ENCODE data around the gene CTNS.
A peak's percentile ranks its signal among the peaks of the same experiment; 100 is the strongest.

The CTNS gene
- long read RNA-seq, donor 1, partial matches to known transcripts = 36 of 39 reads
- long read RNA-seq, donor 1, other reads (novel, unspliced or antisense) = 0 of 39 reads
- long read RNA-seq, donor 2, transcript CTNS-201 (12 exons, 2,866 nt) = major isoform, 6 of 6 reads
- long read RNA-seq, donor 2, partial matches to known transcripts = 0 of 6 reads
- long read RNA-seq, donor 2, other reads (novel, unspliced or antisense) = 0 of 6 reads
- long read RNA-seq, donor 3, partial matches to known transcripts = 0 of 27 reads
- long read RNA-seq, donor 3, other reads (novel, unspliced or antisense) = 24 of 27 reads
- long read RNA-seq, donor 4, transcript CTNS-201 (12 exons, 2,866 nt) = major isoform, 5 of 5 reads
- long read RNA-seq, donor 4, partial matches to known transcripts = 0 of 5 reads
- long read RNA-seq, donor 4, other reads (novel, unspliced or antisense) = 0 of 5 reads
- long read RNA-seq, donor 5, partial matches to known transcripts = 0 of 3 reads
- long read RNA-seq, donor 5, other reads (novel, unspliced or antisense) = 0 of 3 reads
- long read RNA-seq, donor 6, partial matches to known transcripts = 21 of 69 reads
- long read RNA-seq, donor 6, other reads (novel, unspliced or antisense) = 44 of 69 reads
- long read RNA-seq, donor 7 = 0 reads
- long read RNA-seq, donor 8, transcript CTNS-201 (12 exons, 2,866 nt) = major isoform, 6 of 46 reads
- long read RNA-seq, donor 8, partial matches to known transcripts = 0 of 46 reads
- long read RNA-seq, donor 8, other reads (novel, unspliced or antisense) = 39 of 46 reads

DNA sequence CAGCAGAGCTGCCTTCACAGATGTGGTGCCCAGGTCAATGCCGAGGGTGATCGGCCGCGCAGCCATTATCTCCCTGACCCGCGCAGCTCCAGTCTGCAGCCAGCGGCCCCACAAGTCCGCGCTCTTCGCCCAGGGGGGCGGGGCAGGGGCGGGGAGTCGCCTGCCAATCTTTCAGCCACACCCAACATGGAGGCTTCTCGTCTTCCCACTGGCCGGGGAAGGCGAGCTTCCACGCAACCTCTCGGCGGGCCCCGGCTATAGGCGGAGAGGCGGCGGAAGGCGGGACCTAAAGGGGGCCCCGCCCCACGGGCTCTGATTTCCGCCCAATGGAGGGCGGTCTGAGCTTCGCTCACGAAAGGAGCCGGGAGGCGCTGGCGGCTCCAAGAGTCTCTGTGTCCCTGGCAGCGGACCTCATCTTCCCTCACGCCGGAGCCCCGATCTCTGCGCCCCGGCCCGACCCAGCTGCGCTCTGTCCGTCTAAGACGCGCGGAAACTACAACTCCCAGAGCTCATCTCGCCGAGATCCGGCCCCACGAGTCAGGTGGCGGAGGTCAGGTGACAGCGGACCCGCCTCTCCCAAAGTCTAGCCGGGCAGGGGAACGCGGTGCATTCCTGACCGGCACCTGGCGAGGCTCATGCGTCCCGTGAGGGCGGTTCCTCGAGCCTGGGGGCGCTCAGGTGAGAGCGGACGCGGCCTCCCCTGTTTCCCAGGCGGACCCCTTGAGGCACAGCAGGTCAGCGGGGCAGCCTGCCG, at the start of gene CTNS, which contains the start of gene SHPK:
Gene CTNS (plus strand): TSS at position 607 of the 754 bp plus-strand sequence. CDS start 3,447 bp downstream, outside the sequence.
Gene SHPK (minus strand): TSS at position 97 of the 754 bp plus-strand sequence. CDS start 31 bp downstream, at position 66.
- peak; percentile 99 for DNase-seq

DNA sequence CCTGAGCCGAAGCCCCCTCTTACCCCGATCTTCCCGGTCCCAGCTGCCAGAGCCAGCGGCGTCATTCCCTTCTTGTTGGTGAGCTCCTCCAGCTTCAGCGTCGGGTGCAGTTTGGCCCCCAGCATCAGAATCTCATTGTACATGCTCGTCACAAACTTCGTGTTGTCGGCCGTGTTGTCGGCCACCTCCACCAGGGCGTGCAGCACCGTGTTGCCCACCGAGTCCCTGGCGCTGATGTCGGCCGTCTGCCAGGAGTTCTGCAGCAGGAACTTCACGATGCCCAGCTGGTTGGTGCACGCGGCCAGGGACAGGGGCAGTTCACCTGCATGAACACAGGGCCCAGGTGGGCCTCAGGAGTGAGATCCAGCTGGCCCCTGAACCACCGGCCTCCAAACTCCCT, 46.8 kb upstream of the CTNS start:
- DNase-seq = no peak

DNA sequence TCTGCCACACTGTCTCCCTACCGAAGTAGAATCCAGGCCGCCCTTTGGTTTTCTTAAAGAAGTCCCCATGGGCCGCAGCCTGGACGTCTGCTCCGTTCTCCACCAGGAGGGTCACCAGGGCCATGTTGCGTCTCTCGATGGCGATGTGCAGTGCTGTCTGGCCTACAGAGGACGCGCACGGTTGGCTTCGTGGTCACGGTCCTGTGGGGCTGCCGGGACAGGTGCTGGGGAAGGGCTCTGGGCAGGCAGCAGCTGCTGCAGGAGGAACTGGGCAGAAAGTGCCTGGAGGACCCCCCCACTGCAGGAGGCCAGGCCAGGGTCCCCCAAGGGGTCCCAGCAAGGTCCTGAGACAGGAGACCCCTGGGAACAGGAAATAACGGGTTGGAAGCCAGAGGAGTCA, 46.3 kb upstream of the CTNS start:
- DNase-seq = no peak

DNA sequence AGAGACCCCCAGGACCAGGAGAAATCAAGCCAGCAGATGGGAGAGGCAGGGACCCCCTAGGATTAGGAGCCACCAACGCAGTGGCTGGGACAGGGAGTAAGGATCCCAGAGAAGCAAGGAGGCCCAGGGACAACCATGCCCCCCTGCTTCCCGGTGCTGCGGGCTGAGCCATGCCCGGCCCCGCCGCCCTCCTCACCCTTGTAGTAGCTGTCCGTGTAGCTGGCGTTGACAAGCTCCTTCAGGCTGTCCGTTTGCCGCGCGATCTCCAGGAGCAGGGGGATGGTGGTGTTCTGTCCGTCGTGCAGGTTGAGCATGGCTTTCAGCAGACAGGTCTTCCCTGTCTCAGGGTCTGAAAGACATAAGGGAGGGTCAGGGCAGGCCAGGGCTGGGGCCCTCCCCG, 45.8 kb upstream of the CTNS start:
- no peak for DNase-seq

DNA sequence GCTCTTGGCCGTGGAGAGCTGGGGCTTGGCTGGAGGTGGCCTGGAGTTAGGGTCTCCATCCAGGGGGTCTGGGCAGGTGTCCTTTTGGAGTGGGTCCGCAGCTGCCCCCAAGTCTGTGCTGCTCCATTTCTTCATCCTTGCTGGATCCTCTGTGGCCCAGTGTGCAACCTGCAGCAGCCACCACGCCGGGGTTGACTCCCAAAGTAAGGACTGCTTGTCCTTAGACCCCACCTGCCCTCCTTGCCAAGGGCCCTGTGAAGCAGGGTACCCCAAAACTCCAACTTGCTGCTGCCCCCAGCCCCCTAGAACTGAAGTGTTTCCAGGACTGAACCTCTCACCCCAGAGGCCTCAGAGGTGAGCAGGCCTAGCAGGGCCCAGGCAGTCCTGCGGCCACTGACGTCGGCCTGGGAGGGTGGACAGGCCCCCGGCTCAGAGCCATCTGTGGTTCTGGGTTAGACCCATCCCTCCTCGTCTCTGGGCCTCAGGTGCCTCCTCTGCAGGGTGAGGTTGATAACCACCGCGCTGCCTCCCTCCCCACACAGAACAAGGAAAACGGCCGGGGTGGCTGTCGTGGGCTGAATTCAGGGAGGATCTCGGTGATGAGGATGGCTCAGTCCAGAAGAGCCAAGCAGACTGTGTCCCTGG, 44.2 kb upstream of the CTNS start:
- DNase-seq = no peak

DNA sequence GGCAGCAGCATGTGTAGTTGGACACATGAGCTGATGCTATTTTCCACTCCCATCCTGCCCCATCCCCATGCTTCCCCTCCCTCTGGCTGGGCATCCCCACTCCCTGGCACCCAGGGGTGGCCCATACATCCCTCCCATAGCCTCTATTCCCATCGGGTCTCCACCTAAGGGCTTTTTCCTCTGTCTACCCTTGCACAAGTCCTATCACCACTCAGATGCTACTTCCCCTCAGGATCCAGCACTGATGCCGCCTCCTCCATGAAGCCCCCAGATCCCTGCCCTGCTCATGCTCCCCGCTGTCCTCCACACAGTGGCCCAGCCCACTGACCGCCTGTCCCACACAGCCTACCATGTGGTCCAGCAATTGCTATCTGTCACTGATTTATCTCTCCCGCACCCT, 43.2 kb upstream of the CTNS start:
- no peak for DNase-seq

DNA sequence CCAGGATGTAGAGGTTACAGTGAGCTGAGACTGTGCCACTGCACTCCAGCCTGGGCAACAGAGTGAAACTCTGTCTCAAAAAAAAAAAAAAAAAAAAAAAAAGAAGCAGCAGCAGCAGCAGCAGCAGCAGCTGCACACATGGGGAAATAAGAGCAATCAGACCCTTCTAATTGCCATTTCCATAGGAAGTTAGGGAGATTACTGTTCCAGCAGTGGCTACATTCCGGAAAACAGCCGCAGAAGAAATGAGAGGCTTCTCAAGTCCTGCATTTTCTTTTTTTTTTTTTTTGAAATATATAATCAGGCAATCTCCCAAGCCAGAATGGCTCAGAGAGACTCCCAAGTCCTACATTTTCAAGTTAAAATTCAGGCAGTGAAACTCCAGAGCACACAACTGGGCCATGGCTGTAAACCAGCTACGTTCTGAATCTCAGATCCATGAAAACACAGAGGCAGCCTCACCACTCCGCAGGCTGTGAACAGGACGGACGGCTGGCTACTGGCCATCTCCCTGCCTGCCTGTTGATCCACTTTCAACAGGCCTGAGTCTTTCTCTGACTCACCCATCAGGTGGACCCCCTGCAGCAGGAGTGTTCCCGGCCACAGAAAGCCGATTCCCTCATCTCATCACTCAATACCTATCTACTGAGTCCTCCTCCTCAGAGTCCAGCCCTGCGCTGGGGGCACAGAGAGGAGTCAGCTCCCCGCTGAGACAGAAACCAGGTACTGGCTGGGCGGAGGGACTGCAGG, 42.3 kb upstream of the CTNS start:
- no peak for DNase-seq

DNA sequence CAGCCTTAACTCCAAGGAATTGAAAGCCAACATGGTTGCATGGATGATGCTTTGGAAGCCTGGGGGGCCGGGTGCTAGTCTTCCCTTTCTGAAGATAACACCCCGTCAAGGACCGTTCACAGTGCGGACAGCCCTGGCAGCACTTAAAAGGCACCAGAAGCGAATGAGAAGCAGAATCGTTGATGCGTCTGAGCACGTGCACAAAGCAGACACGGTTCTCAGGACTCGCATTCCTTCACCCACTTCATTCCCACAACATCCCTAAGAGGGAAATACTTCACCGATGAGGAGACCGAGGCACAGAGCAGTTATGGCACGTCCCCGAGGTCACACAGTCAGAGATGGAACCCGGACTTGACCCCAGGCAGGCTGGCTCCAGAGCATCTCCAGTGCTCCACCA, 41.6 kb upstream of the CTNS start:
- DNase-seq = no peak

DNA sequence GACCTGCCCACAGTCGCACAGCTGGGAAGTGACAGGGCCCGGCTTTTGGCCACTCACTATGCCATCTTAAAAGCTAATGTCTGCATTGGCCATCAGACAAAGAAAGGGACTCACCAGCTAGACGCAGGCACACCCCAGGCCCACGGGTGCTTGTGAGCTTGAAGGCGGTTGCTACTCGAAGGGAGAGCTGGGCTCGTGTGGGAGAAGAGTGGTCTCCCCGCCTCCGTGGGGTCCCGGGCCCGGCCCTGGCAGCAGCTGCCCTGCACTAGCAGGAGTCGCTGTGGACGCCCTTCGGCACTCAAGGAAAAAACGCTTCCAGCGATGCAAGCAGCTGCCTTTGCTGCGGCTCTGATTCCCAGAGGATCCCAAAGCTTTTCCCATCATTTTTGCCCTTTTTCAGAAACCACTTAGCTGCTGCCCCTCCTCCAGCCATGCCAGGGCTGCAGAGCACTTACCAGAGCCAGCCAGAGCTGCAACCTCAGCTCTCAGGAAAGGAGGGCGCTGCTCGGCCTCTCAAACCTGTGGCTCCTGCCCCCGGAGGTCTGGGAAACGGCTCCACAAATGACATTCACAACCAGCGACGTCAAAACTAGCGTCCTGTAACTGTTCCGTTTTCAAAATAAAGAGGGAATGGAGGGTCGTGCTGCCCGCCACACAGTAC, 39.6 kb upstream of the CTNS start:
- DNase-seq = no peak

DNA sequence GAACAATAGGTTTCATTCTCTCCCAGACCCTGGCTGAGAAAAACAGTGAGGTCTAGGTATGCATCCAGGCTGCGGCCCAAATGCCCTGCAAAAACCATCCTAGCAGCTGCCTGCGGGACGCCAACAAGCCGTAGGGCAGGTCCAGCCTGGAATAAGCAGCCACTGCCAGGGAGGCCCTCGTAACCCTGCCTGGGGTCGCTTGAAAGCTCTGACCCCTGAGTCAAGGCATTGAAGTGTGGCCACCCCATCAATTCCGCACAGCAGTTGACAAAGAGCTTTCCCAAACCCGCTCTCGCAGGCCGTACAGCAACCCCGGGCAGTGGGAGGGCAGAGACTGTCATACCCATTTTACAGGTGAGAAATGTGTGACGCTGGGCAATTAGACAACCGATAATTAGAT, 38.5 kb upstream of the CTNS start:
- DNase-seq = no peak

DNA sequence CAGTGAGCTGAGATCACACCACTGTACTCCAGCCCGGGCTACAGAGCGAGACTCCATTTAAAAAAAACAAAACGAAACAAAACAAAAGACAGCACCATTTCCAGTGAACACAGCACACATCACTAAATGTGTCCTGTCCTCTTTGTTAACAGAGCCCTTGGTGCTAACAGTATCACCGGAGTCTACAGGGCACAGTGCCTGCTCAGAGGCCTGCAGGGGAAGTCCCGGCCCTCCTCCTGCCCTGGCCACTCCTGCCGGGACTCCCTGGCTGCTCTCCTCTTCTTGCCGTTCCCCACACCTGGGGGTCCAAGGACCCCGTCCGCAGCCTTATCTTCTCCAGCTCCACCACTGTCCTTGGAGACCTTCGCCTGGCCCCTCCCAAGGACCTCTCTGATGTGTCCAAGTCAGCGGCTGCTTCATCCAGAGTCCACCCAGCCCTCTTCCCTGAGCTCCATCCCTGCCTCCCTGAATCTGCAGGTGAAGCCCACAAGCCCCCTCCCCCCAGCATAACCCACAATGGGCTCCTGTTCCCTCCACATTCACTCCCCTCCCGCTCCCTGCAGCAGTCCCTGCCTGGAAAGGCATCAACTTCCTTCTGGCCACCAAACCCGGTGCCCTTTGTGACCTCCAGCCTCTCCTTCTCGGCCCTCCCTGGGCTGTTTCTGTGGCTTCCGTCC, 35.9 kb upstream of the CTNS start:
- DNase-seq = no peak

DNA sequence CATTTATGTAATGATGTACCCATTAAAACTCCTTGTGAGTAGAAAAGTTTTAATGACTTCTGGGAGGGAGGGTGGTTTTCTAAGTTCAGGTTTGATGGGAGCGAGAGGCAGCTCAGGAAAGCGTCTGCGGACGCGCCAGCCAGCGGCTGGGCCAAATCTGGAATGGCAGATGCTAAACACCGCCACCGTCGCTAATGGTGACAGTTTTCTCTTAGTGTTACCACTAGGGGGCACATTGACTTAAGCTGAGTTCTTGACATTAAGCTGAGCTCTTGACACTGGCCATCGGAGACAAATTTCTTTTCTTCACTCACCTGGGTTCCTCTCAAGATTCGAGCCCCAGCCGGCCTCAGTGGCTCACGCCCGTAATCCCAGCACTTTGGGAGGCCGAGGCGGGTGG, 34.1 kb upstream of the CTNS start:
- DNase-seq = no peak

DNA sequence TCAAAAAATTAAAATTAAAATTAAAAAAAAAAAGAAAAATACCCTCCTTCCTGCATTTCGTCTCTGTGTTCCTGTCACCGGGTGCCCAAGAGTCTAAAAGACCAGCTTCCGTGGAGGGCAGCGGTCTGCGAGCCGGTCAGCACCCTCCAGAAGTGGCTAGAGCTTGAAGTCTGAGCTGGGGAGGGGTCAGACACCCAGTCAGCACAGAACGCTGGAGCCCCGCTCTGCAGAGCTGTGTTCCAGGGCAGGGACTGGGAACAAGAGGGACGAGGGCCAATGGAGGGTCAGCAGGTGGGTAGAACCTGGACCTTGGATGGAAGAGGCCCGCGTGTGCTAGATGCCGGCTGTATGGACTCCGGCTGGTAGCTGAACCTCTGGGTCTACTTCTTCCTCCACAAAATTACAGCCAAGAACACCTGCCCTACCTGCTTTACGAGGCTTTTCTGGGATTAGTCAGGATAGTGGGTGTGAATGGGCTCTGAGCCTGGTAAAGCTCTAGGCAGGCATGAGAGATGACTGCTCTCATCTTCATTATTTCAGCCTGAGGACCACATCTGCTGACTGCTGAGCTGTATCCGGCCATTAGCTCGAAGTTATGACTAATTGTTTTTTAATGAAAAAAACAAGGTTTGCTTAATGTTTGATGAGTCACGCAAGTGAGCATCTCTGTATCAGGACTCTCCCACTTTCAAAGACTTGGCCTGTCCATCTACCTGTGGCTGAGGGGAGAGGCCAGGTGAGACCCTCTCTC, 33.3 kb upstream of the CTNS start:
- no peak for DNase-seq

DNA sequence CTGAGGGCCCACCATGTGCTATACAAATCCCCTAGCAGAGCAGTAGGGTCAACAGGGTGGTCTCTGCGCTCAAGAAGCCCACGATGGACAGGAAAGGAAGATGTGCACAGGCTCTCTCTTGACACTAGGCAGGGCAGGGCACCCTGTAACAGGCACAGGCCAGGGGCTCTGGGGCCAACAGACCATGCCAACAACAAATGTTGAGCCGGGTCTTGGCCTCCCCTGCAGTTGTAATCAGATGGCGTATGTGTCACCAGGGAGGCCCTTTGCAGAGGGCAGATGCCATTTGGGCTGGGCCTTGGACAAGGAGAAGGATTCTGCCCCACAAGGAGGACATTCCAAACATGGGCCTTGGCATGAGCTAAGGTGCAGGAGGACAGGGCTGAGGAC, 32.7 kb upstream of the CTNS start:
- DNase-seq = no peak

DNA sequence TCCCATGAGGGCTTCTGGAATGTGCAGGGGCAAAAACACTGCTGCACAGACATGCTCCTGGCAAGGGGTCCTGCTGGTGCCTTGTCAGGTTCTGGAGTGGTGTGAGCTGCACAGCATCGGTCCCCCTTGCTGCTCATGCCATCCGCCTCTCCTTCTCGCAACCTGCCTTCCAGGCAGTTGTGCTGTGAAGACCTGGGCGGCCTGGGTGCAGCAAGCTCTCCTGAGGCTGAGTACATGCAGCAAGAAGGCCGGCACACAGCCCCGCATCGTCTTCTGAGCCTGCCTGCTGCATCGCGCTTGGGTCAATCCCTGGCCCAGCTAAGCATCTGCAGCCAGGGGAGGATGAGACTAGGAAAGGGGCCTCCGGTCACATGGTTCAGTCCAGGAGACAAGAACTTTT, 26.9 kb upstream of the CTNS start:
- no peak for DNase-seq

DNA sequence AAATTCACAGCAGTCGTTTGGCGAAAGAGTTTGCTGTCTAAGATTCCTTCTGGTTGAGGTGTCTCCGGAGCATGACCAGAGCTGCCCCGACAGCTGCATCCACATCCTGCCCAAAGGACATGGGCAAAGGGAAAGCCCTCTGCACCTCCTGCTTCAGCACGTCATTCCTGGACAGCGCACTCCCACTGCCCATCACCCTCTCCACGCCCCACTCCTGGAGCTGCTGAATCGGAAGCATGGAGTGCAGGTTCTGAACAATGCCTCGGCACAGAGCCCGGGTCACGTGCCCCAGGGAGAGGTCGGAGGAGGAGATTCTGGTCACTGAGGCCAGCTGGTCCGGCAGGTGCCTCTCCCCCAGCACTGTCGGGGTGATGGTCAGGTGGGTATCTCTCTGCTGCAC, 26.0 kb upstream of the CTNS start:
- DNase-seq = no peak

DNA sequence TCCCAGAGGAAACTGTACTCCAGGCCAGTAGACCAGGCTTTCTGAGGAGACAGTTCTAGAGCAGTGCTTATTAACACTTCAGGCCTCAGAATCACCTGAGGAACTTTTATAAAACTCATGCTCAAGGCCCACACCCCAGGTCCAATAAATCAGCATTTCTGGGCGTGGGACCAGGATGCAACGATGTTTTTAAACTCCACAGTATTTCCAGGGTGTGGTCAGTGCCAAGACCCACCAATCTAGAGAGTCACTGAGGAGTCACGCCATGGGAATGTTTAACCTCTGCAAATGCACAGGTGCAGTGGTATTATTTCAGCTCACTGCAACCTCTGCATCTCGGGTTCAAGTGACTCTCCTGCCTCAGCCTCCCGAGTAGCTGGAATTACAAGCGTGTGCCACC, 23.4 kb upstream of the CTNS start:
- DNase-seq = no peak

DNA sequence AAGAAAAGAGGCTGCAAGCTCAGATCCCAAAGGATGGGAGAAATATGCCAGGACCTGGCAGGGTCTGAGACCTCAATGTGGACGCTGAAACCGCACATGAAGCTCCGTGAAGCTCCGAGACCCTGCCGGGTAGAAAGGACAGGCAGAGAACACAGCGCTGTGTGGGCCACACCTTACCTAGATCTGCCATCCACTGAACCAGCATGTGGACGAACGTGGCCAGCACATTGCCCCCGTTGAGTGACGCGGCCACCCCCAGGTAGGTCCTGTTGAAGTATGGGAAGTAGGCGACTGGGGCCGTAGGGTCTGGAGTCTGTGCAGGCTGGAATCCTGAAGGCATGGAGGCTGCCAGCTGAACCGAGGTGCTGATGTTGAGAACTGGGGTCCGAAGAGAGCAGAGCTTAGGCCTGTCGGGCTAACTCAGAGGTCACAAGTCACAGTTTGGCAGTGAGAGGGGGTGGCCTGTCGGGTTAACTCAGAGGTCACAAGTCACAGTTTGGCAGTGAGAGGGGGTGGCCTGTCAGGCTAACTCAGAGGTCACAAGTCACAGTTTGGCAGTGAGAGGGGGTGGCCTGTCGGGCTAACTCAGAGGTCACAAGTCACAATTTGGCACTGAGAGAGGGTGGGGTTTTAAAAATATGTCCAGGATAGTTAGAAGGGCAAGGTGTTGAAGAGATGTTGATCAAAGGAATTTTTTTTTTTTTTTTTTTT, 21.2 kb upstream of the CTNS start:
- no peak for DNase-seq

DNA sequence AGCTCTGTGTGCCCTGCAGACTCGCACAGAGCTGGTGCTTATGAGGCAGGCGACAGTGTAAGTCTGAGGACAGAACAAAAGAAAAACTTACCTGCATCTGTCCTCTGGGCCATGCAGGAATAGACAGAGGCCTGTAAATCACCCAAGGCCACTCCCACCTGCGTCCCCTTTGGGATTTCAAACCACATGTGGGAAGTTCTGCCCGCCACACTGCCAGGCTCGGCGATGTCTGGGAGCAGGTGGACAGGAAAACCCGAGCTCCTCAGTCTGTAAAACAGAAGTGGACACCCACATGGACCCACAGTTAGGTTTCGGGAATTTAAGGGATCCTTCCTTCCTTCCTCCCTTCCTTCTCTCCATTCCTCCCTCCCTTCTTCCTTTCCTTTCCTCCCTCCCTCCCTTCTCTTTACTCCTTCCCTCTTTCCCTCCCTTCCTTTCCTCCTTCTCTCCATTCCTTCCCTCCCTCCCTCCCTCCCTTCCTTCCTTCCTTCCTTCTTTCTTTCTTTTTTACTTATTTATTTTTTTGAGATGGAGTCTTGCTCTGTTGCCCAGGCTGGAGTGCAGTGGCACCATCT, 15.3 kb upstream of the CTNS start:
- no peak for DNase-seq

Measured in right kidney (tissue), 9 donors.